G401 (cell line): Measurements from ENCODE around the gene ZDHHC21. TPM values are rescaled to one million over a fixed set of nuclear protein-coding genes. Genes with fewer than 3 reads are reported as not detected.

Experiments
- DNase-seq: peaks from one replicate; pipeline ENCODE4 v3.0.0-alpha.2; 2015; ENCODE audit warnings: low spot score
- in situ Hi-C: cut with HindIII; loops from 2 replicates; pipeline ENCODE4 v1.10.0; 2016; ENCODE audit warnings: low sequenced_read_pairs, mixed read lengths
- total RNA-seq: library from RNA; depleted of rRNA; stranded (reverse); fragments of >200 nt; shearing (Covaris generic); gene quantifications from 2 replicates; pipeline ENCODE4 v1.2.3, GENCODE V29; 2014

The ZDHHC21 gene
- total RNA-seq, 1 experiment from 2014 or later, result 3.9 TPM

- in situ Hi-C loops, result no loop called here
- DNase-seq, result no peak
These were observed 59.2 kb downstream of the ZDHHC21 start for GRCh38 chr9:14633906-14634565.

GRCh38 chr9:14633148-14633547 lies 60.1 kb downstream of the ZDHHC21 start:
- DNase-seq, result no peak
- in situ Hi-C loops, result no loop called here

- in situ Hi-C loops, result no loop called here
These were observed 65.7 kb downstream of the ZDHHC21 start for GRCh38 chr9:14627513-14627912.

GRCh38 chr9:14618836-14619420 lies 74.3 kb downstream of the ZDHHC21 start:
- in situ Hi-C loops, result no loop called here
- peak; percentile 68 for DNase-seq

More at GRCh38 chr9:14627513-14627912, 65.7 kb downstream of the ZDHHC21 start:
- peak; percentile 27 for DNase-seq

GRCh38 chr9:14616188-14616982 lies 76.8 kb downstream of the ZDHHC21 start:
- in situ Hi-C loops, result no loop called here
- DNase-seq, result peak; percentile 86

GRCh38 chr9:14608540-14608939 lies 84.7 kb downstream of the ZDHHC21 start:
- DNase-seq, result no peak
- in situ Hi-C loops, result no loop called here

- DNase-seq, result no peak
- in situ Hi-C loops, result no loop called here
These were observed 95.9 kb downstream of the ZDHHC21 start for GRCh38 chr9:14597171-14597799.

- in situ Hi-C loops, result no loop called here
- DNase-seq, result no peak
These were observed 99.8 kb downstream of the ZDHHC21 start for GRCh38 chr9:14593406-14593805.

GRCh38 chr9:14591411-14591810 lies 101.8 kb downstream of the ZDHHC21 start:
- no peak for DNase-seq
- in situ Hi-C loops, result no loop called here

- no peak for DNase-seq
- in situ Hi-C loops, result no loop called here
These were observed 107.3 kb downstream of the ZDHHC21 start for GRCh38 chr9:14585730-14586473.

- in situ Hi-C loops, result no loop called here
- DNase-seq, result no peak
These were observed 108.7 kb downstream of the ZDHHC21 start for GRCh38 chr9:14584571-14584970.

GRCh38 chr9:14578030-14578429 lies 115.2 kb downstream of the ZDHHC21 start:
- in situ Hi-C loops, result no loop called here
- no peak for DNase-seq

- DNase-seq, result no peak
- in situ Hi-C loops, result no loop called here
These were observed 119.1 kb downstream of the ZDHHC21 start for GRCh38 chr9:14574173-14574572.

GRCh38 chr9:14573319-14573718 lies 119.9 kb downstream of the ZDHHC21 start:
- in situ Hi-C loops, result no loop called here
- DNase-seq, result no peak

GRCh38 chr9:14565352-14566016 lies 127.7 kb downstream of the ZDHHC21 start:
- in situ Hi-C loops, result no loop called here
- DNase-seq, result no peak

- in situ Hi-C loops, result no loop called here
- DNase-seq, result no peak
These were observed 129.2 kb downstream of the ZDHHC21 start for GRCh38 chr9:14563902-14564624.

- DNase-seq, result peak; percentile 4
- in situ Hi-C loops, result no loop called here
These were observed 131.3 kb downstream of the ZDHHC21 start for GRCh38 chr9:14561929-14562405.
